GM19025 (cell line): ENCODE data around the gene EIF2B5.
"Not testable (repeated sequence)": the region's sequence is repeated elsewhere in the genome, so short reads cannot be mapped to it uniquely, and the experiment has no call there.

ENCODE experiments used
- ATAC-seq: cut with Tn5 transposase; IDR thresholded peaks from one replicate; pipeline ENCODE4 v1.9.1; 2021; ENCODE audit warnings: mild to moderate bottlenecking, low read depth, moderate library complexity; ENCODE audit not compliant: unreplicated experiment

Gene EIF2B5

GRCh38 chr3:184145111-184145524, 10.0 kb downstream of the EIF2B5 start:
- ATAC-seq, result no peak

GRCh38 chr3:184145751-184146270, 10.7 kb downstream of the EIF2B5 start:
- no peak for ATAC-seq

- ATAC-seq, result no peak
Observed at GRCh38 chr3:184148076-184148475, 12.9 kb downstream of the EIF2B5 start.

GRCh38 chr3:184149123-184149522, 14.0 kb downstream of the EIF2B5 start:
- ATAC-seq, result no peak

GRCh38 chr3:184149770-184150169, 14.6 kb downstream of the EIF2B5 start:
- not testable (repeated sequence) for ATAC-seq

- peak; percentile 83 for ATAC-seq
Observed at GRCh38 chr3:184154885-184155643, 19.9 kb downstream of the EIF2B5 start, which contains the start of gene DVL3. Gene DVL3, plus strand, starts transcription at chr3:184155377. Its CDS starts 259 bp downstream, at chr3:184155636.

- ATAC-seq, result peak; percentile 27
Observed at GRCh38 chr3:184155644-184156521, 20.7 kb downstream of the EIF2B5 start.

GRCh38 chr3:184156522-184156955, 21.4 kb downstream of the EIF2B5 start:
- no peak for ATAC-seq

GRCh38 chr3:184157206-184157605, 22.0 kb downstream of the EIF2B5 start:
- no peak for ATAC-seq

- ATAC-seq, result no peak
Observed at GRCh38 chr3:184158404-184158803, 23.2 kb downstream of the EIF2B5 start.

- no peak for ATAC-seq
Observed at GRCh38 chr3:184160456-184160855, 25.3 kb downstream of the EIF2B5 start.

GRCh38 chr3:184162571-184163070, 27.5 kb downstream of the EIF2B5 start:
- ATAC-seq, result not testable (repeated sequence)

GRCh38 chr3:184164648-184165330, 29.6 kb downstream of the EIF2B5 start:
- no peak for ATAC-seq

- no peak for ATAC-seq
Observed at GRCh38 chr3:184165543-184165942, 30.4 kb downstream of the EIF2B5 start.

- no peak for ATAC-seq
Observed at GRCh38 chr3:184166671-184167070, 31.5 kb downstream of the EIF2B5 start.

GRCh38 chr3:184167786-184168185, 32.6 kb downstream of the EIF2B5 start:
- no peak for ATAC-seq

GRCh38 chr3:184168363-184169120, 33.4 kb downstream of the EIF2B5 start:
- no peak for ATAC-seq

GRCh38 chr3:184169896-184170875, 35.0 kb downstream of the EIF2B5 start:
- no peak for ATAC-seq
